ENCODE data around the gene CD28.

Gene CD28

DNA sequence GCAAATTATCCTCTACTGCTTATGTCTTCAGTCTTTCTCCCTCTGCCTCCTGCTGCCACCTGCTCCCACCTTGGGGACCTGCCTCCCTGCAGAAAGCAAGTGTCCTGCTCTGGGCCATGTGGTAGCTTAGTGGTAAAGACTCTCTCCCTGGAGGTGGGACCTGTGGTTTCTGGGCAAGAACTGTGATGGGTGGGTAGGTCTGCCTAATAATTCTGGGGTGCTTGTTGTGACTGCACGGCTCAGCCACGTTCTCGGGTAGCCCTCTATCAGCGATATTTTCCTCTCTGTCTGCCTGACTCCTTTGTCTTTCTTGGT is 16.4 kb upstream of the CD28 start:
- TF ChIP-seq, protein P1, sequence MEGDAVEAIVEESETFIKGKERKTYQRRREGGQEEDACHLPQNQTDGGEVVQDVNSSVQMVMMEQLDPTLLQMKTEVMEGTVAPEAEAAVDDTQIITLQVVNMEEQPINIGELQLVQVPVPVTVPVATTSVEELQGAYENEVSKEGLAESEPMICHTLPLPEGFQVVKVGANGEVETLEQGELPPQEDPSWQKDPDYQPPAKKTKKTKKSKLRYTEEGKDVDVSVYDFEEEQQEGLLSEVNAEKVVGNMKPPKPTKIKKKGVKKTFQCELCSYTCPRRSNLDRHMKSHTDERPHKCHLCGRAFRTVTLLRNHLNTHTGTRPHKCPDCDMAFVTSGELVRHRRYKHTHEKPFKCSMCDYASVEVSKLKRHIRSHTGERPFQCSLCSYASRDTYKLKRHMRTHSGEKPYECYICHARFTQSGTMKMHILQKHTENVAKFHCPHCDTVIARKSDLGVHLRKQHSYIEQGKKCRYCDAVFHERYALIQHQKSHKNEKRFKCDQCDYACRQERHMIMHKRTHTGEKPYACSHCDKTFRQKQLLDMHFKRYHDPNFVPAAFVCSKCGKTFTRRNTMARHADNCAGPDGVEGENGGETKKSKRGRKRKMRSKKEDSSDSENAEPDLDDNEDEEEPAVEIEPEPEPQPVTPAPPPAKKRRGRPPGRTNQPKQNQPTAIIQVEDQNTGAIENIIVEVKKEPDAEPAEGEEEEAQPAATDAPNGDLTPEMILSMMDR (IDR thresholded peaks at IDR 0.05; ENCODE audit: insufficient read depth, low read length, poor library complexity, severe bottlenecking): no peak
- no peak for TF ChIP-seq EZH2phosphoT487 (conservative IDR thresholded peaks at IDR 0.05; ENCODE audit: low read length)
- H2AFZ ChIP-seq (ENCODE audit: low read depth, low read length, severe bottlenecking): no peak overlapping the region
- no peaks in the 10 kb centered on the region for H3K9me3 ChIP-seq (ENCODE audit: insufficient read depth, low read length)
- H3K27me3 ChIP-seq (ENCODE audit: low read length): no peaks in the 10 kb centered on the region
- H3K4me3 ChIP-seq (ENCODE audit: insufficient read depth, low read length, poor library complexity, severe bottlenecking): no peak overlapping the region
- no peak overlapping the region for H3K9ac ChIP-seq (ENCODE audit: low read length)
- H3K79me2 ChIP-seq (ENCODE audit: insufficient read depth, low read length): no peaks in the 10 kb centered on the region
- H3K36me3 ChIP-seq (ENCODE audit: low read length): no peaks in the 10 kb centered on the region
- no peaks in the 10 kb centered on the region for H4K20me1 ChIP-seq (ENCODE audit: low read depth, low read length)
- peak overlapping the region; percentile 61 for H3K4me2 ChIP-seq (ENCODE audit: low read depth, low read length, poor library complexity, severe bottlenecking)
- H3K27ac ChIP-seq (ENCODE audit: low read depth, low read length): peak overlapping the region; percentile 54
- no peaks in the 10 kb centered on the region for H3K9me2 ChIP-seq (replicated peaks; ENCODE audit: insufficient read depth, low read length)
- peaks cover 12% of the 10 kb centered on the region for H3F3A ChIP-seq (ENCODE audit: insufficient read depth)

DNA sequence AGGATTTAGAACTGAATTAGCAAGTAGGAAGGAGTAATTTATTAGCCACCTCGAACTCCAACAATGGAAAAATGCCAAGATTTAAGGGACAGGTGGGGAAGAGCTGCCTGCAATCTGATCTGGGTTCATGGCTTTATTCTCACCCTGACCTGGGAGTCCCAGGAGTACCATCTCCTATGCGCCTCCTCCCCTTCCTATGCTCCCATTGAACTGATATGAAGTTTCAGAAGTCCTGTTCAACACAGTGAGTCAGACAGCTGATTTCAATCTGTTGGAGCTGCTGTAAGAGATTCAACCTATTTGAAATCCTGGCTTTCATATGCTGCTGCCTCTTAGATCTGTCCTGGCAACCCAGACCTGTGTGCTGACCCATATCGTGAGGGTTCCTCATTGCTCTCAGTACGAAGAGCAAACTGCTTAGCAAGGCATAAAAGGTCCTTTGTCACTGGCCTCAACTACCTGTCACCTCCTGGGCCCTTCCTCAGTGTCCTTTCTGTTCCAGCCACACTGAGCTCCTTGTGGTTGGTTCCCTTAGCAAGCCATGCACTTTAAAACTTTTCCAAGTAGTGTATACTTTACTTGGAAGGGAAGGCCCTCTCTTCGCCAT is 15.9 kb upstream of the CD28 start:
- Histone ChIP-seq H3K9me3 (ENCODE audit: insufficient read depth, low read length) (no peaks in the 10 kb centered on the region), H3F3A (ENCODE audit: insufficient read depth) (peaks cover 12% of the 10 kb centered on the region), H3K36me3 (ENCODE audit: low read length) (no peaks in the 10 kb centered on the region), H3K27ac (ENCODE audit: low read depth, low read length) (no peak overlapping the region), H3K4me2 (ENCODE audit: low read depth, low read length, poor library complexity, severe bottlenecking) (no peak overlapping the region), H4K20me1 (ENCODE audit: low read depth, low read length) (no peaks in the 10 kb centered on the region), H2AFZ (ENCODE audit: low read depth, low read length, severe bottlenecking) (no peak overlapping the region), H3K9me2 (replicated peaks; ENCODE audit: insufficient read depth, low read length) (no peaks in the 10 kb centered on the region), H3K27me3 (ENCODE audit: low read length) (no peaks in the 10 kb centered on the region), H3K9ac (ENCODE audit: low read length) (no peak overlapping the region), H3K79me2 (ENCODE audit: insufficient read depth, low read length) (no peaks in the 10 kb centered on the region), H3K4me3 (ENCODE audit: insufficient read depth, low read length, poor library complexity, severe bottlenecking) (no peak overlapping the region)
- TF ChIP-seq, protein P1 (IDR thresholded peaks at IDR 0.05; ENCODE audit: insufficient read depth, low read length, poor library complexity, severe bottlenecking): no peak

DNA sequence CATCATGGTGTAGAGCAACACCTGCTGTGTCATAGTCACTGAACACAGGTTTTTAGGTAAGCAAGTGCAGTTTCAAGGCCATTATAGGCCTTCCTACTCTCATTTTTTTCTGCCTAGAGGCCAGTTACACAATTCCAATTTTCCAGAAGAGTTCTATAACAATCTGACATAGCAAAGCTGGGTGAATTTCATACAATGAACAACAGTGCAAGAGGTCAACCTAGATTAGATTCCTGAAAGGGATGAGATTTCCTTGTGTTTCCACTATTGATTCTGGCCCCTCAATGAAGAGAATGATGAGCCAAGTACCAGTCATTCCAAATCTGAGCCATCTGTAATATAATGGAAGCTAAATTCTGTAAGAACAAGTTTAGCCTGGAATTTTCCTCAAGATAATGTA is 15.3 kb upstream of the CD28 start:
- Histone ChIP-seq H3K4me3 (ENCODE audit: insufficient read depth, low read length, poor library complexity, severe bottlenecking) (no peak overlapping the region), H3K36me3 (ENCODE audit: low read length) (no peaks in the 10 kb centered on the region), H3K27me3 (ENCODE audit: low read length) (no peaks in the 10 kb centered on the region), H3K9me3 (ENCODE audit: insufficient read depth, low read length) (no peaks in the 10 kb centered on the region), H3F3A (ENCODE audit: insufficient read depth) (peaks cover 12% of the 10 kb centered on the region), H3K9me2 (replicated peaks; ENCODE audit: insufficient read depth, low read length) (no peaks in the 10 kb centered on the region), H3K27ac (ENCODE audit: low read depth, low read length) (no peak overlapping the region), H4K20me1 (ENCODE audit: low read depth, low read length) (no peaks in the 10 kb centered on the region), H2AFZ (ENCODE audit: low read depth, low read length, severe bottlenecking) (no peak overlapping the region), H3K79me2 (ENCODE audit: insufficient read depth, low read length) (no peaks in the 10 kb centered on the region), H3K9ac (ENCODE audit: low read length) (no peak overlapping the region), H3K4me2 (ENCODE audit: low read depth, low read length, poor library complexity, severe bottlenecking) (no peak overlapping the region)
- no peak for TF ChIP-seq EZH2phosphoT487 (conservative IDR thresholded peaks at IDR 0.05; ENCODE audit: low read length)
- TF ChIP-seq, protein P1 (IDR thresholded peaks at IDR 0.05; ENCODE audit: insufficient read depth, low read length, poor library complexity, severe bottlenecking): no peak

Measured in SU-DHL-6 (cell line).